ENCODE measurements around the gene DENR. TPM values are rescaled to one million over a fixed set of nuclear protein-coding genes. Genes with fewer than 3 reads are reported as not detected.

The DENR gene
- total RNA-seq, 1 donor from 2014 or later, result 53.3 TPM

DNA sequence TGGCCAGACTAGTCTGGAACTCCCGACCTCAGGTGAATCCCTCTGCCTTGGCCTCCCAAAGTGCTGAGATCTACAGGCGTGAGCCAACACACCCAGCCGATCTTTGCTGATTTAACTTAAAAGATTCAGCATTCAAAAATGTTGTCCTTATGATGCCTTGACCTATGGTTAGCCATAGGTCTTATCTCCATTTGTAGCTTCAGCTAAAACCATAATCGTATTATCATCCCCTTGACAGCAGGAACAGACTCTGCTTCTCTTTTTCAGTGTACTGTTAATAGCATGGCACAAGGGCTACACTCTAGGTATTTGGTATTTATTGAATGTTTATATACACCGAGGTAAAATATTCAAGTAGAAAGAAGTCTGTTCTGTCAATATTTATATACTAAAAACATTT lies 37.0 kb downstream of the DENR start:
- Mint-ChIP-seq H3K27me3 (no peaks in the 10 kb centered on the region), H3K4me1 (peaks cover 5% of the 10 kb centered on the region), H3K4me3 (no peak overlapping the region), H3K36me3 (ENCODE audit: low read depth) (no peaks in the 10 kb centered on the region), H3K27ac (no peak overlapping the region), H3K9me3 (no peaks in the 10 kb centered on the region)
- ATAC-seq (ENCODE audit: low read depth) (no peak), DNase-seq (no peak)
- intact Hi-C loops (cut with micrococcal nuclease), result no loop called here
- CTCF ChIA-PET, result interaction anchor here (1.4 to 1.6 kb wide), 2 partner anchors 47 to 163 kb away, joined by 4 read pairs; no protein-coding TSS in a partner anchor
- POLR2A ChIA-PET, result interaction anchor here (0.7 kb wide), 1 partner anchor 45 kb away, joined by 3 read pairs; no protein-coding TSS in a partner anchor
- TF ChIP-seq, protein P1, sequence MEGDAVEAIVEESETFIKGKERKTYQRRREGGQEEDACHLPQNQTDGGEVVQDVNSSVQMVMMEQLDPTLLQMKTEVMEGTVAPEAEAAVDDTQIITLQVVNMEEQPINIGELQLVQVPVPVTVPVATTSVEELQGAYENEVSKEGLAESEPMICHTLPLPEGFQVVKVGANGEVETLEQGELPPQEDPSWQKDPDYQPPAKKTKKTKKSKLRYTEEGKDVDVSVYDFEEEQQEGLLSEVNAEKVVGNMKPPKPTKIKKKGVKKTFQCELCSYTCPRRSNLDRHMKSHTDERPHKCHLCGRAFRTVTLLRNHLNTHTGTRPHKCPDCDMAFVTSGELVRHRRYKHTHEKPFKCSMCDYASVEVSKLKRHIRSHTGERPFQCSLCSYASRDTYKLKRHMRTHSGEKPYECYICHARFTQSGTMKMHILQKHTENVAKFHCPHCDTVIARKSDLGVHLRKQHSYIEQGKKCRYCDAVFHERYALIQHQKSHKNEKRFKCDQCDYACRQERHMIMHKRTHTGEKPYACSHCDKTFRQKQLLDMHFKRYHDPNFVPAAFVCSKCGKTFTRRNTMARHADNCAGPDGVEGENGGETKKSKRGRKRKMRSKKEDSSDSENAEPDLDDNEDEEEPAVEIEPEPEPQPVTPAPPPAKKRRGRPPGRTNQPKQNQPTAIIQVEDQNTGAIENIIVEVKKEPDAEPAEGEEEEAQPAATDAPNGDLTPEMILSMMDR (IDR thresholded peaks at IDR 0.05), result no peak

DNA sequence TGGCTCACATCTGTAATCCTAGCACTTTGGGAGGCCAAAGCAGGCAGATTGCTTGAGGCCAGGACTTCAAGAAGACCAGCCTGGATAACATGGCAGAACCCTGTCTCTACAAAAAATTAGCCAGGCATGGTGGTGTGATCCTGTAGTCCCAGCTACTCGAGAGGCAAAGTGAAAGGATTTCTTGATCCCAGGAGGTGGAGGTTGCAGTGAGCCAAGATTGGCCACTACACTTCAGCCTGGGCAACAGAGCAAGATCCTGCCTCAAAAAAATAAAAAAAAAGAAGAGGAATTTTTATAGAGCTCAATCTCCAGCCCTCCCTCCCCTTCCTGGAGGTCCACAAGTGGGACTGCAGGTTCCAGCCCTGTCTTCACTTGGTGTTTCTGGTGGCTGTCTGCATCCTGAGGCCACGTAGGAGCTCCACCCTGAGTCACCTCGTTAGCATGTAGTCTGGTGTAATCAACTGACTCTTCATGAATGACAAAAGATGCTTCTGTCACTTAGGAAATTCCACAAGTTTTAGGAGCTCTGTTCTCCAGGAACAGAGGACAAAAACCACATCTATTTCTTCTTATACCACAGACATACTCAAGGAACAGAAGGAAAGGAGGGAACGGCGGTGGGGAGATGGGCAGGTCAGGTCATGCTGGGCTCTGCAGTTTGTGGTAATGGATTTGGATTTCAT lies 37.9 kb downstream of the DENR start:
- TF ChIP-seq, protein P1 (IDR thresholded peaks at IDR 0.05), result no peak
- ChIA-PET POLR2A (no interaction called here), CTCF (interaction anchor here (1.2 to 1.6 kb wide), 3 partner anchors 46 to 162 kb away, joined by 3 to 4 read pairs (median 4); no protein-coding TSS in a partner anchor)
- ATAC-seq (ENCODE audit: low read depth), result no peak
- no peak for DNase-seq
- Mint-ChIP-seq H3K9me3 (no peaks in the 10 kb centered on the region), H3K4me1 (peaks cover 5% of the 10 kb centered on the region), H3K27ac (no peak overlapping the region), H3K4me3 (no peak overlapping the region), H3K27me3 (no peaks in the 10 kb centered on the region), H3K36me3 (ENCODE audit: low read depth) (no peaks in the 10 kb centered on the region)
- intact Hi-C loops (cut with micrococcal nuclease), result no loop called here

DNA sequence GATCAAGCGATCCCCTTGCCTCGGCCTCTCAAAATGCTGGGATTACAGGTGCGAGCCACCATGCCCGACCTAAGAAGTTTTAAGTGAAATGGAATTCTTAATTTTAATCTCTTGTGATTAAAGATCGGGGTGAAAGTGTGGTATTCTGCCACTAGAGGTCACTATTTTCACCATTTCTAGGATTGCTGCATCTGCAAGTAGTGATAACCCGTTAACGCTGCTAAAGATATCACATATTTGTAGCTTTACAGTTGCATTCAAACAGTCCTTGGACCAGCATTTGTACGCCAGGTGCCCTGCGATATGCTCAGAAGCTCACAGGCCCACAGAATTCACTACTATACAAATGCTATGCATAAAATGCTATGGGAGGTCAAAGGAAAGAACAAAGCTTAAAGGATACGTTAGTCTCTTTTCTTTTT lies 41.1 kb downstream of the DENR start:
- ATAC-seq (ENCODE audit: low read depth) (peak; percentile 67), DNase-seq (no peak)
- Mint-ChIP-seq H3K9me3 (no peaks in the 10 kb centered on the region), H3K36me3 (ENCODE audit: low read depth) (no peaks in the 10 kb centered on the region), H3K27ac (no peak overlapping the region), H3K27me3 (no peaks in the 10 kb centered on the region), H3K4me1 (peaks cover 5% of the 10 kb centered on the region), H3K4me3 (no peak overlapping the region)
- POLR2A ChIA-PET, result interaction anchor here (0.6 to 3.0 kb wide), 14 partner anchors 18 to 159 kb away, joined by 3 to 23 read pairs (median 4); partner anchors contain the start of gene HIP1R
- TF ChIP-seq, protein P1 (IDR thresholded peaks at IDR 0.05), result peak; percentile 46
- CTCF ChIA-PET, result interaction anchor here (0.6 to 4.6 kb wide), 38 partner anchors 8 to 444 kb away, joined by 3 to 81 read pairs (median 6); partner anchors contain the start of genes DENR and HIP1R
- intact Hi-C loops (cut with micrococcal nuclease), result loop anchor here (1.0 to 2.0 kb wide), 5 partner anchors 19 to 159 kb away; partner anchors contain the start of gene CCDC62

DNA sequence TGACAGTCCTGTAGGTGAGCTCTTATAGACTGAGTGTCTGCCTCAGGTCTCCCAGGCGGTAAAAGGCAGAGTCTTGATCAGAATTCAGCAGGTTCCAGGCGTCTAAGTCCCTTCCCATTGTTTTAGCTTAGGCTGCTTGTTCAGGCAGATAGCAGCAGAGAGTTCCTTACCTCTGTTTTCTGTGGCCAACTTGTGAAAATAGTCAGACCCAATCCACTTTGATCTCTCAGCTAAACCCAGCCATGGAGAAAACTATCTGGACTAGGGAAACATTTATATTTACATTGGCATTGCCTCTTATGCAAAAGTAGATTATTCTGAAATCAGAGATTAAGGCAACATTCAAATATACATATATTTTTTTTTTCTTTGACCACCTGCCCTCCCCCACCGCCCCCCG lies 43.2 kb downstream of the DENR start:
- ChIA-PET POLR2A (interaction anchor here (0.7 to 1.2 kb wide), 2 partner anchors 38 to 142 kb away, joined by 3 to 4 read pairs; no protein-coding TSS in a partner anchor), CTCF (interaction anchor here (1.0 to 4.6 kb wide), 3 partner anchors 39 to 157 kb away, joined by 4 to 81 read pairs (median 63); partner anchors contain the start of gene HIP1R)
- no peak for ATAC-seq (ENCODE audit: low read depth)
- Mint-ChIP-seq H3K9me3 (no peaks in the 10 kb centered on the region), H3K4me3 (no peak overlapping the region), H3K27ac (no peak overlapping the region), H3K27me3 (no peaks in the 10 kb centered on the region), H3K36me3 (ENCODE audit: low read depth) (no peaks in the 10 kb centered on the region), H3K4me1 (peaks cover 9% of the 10 kb centered on the region)
- intact Hi-C loops (cut with micrococcal nuclease), result no loop called here
- TF ChIP-seq, protein P1 (IDR thresholded peaks at IDR 0.05), result no peak
- DNase-seq, result no peak

DNA sequence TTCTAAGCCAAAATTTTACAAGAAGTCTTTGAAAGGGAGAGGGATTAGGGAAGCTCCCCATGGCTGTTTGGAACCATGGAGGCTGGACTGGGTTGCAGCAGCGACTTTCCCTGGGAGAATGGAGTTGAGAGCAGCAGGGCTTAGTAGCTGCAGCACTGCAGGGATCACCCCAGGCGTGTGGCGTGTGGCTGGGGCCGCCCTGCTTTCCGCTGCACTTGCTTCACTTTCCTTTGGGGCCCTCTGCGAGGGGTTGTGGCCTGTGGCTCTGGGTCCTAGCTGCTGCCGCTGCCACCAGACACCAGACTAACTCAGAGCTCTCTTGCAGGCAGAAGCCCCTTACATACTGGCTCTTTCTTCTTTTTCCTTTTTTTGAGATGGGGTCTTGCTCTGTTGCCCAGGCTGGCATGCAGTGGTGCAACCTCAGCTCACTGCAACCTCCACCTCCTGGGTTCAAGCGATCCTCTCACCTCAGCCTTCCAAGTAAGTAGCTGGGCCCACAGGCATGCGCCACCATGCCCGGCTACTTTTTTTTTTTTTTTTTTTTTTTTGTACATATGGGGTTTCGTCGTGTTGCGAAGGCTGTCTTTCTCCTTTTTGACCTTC lies 47.1 kb downstream of the DENR start:
- Mint-ChIP-seq H3K36me3 (ENCODE audit: low read depth) (no peaks in the 10 kb centered on the region), H3K4me1 (peaks cover 4% of the 10 kb centered on the region), H3K4me3 (no peak overlapping the region), H3K27me3 (no peaks in the 10 kb centered on the region), H3K9me3 (no peaks in the 10 kb centered on the region), H3K27ac (no peak overlapping the region)
- DNase-seq, result no peak
- intact Hi-C loops (cut with micrococcal nuclease), result no loop called here
- CTCF ChIA-PET, result interaction anchor here (0.8 to 1.6 kb wide), 2 partner anchors 61 to 153 kb away, joined by 3 to 8 read pairs; no protein-coding TSS in a partner anchor
- TF ChIP-seq, protein P1 (IDR thresholded peaks at IDR 0.05), result no peak
- ATAC-seq (ENCODE audit: low read depth), result peak; percentile 28
- POLR2A ChIA-PET, result interaction anchor here (0.6 kb wide), 1 partner anchor 25 kb away, joined by 3 read pairs; no protein-coding TSS in a partner anchor

All from activated B cell treated with CpG ODN at 0.5 μM for 24 hours (primary cell).